ENCODE measurements around the gene SPAG9.

DNA sequence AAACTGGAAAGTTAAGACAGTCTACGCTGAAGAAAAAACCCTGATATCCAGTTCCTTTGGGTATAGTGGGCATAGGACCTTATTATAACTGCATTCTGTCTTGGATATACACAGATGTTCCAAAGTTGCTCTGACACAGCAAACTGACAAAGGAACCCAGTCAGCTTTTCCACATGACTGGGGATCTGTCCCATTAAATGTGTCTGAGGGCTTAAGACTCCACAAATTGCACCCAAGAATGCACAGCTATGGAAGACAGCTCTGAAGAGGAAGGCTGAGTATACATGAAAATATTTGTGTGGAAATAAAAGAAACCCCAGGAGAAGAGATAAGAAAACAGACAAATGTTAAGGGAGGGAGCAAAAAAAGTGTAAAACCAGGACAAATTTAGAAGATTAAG, 114.1 kb downstream of the SPAG9 start:
- TF ChIP-seq, protein P1, sequence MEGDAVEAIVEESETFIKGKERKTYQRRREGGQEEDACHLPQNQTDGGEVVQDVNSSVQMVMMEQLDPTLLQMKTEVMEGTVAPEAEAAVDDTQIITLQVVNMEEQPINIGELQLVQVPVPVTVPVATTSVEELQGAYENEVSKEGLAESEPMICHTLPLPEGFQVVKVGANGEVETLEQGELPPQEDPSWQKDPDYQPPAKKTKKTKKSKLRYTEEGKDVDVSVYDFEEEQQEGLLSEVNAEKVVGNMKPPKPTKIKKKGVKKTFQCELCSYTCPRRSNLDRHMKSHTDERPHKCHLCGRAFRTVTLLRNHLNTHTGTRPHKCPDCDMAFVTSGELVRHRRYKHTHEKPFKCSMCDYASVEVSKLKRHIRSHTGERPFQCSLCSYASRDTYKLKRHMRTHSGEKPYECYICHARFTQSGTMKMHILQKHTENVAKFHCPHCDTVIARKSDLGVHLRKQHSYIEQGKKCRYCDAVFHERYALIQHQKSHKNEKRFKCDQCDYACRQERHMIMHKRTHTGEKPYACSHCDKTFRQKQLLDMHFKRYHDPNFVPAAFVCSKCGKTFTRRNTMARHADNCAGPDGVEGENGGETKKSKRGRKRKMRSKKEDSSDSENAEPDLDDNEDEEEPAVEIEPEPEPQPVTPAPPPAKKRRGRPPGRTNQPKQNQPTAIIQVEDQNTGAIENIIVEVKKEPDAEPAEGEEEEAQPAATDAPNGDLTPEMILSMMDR (IDR thresholded peaks at IDR 0.05) = no peak
- no peak for TF ChIP-seq POLR2AphosphoS5 (IDR thresholded peaks at IDR 0.05)
